DOHH2 (cell line): Measurements from ENCODE around the gene RABGAP1.

Source experiments
- H3F3A ChIP-seq: fragments of 200-600 bp; sonication (generic), shearing (Covaris generic); 2 replicates; pipeline ENCODE4 v1.6.0; 2016; ENCODE audit warnings: antibody characterized with exemption, mild to moderate bottlenecking; ENCODE audit not compliant: control insufficient read depth, insufficient read depth
- H3K27ac ChIP-seq: fragments of 200-600 bp; sonication (generic); 2 replicates; pipeline ENCODE4 v1.5.1; 2014; ENCODE audit warnings: low read depth, mild to moderate bottlenecking, low read length, moderate library complexity
- H3K27me3 ChIP-seq: fragments of 200-600 bp; sonication (generic); 2 replicates; pipeline ENCODE4 v1.6.1; 2014; ENCODE audit warnings: mild to moderate bottlenecking, low read length, mixed read lengths; ENCODE audit not compliant: control insufficient read depth
- H3K36me3 ChIP-seq: fragments of 200-600 bp; sonication (generic); 2 replicates; pipeline ENCODE4 v1.6.1; 2014; ENCODE audit warnings: mild to moderate bottlenecking, low read length, moderate library complexity, mixed read lengths; ENCODE audit not compliant: control insufficient read depth
- H3K4me1 ChIP-seq: fragments of 200-600 bp; sonication (generic); 2 replicates; pipeline ENCODE4 v1.6.1; 2014; ENCODE audit warnings: mild to moderate bottlenecking, low read length, mixed read lengths; ENCODE audit not compliant: control insufficient read depth
- H3K4me2 ChIP-seq: fragments of 200-600 bp; sonication (generic); 2 replicates; pipeline ENCODE4 v1.6.0; 2014; ENCODE audit warnings: mild to moderate bottlenecking, low read length, moderate library complexity
- H3K4me3 ChIP-seq: fragments of 200-600 bp; sonication (generic); 2 replicates; pipeline ENCODE4 v1.5.1; 2014; ENCODE audit warnings: mild to moderate bottlenecking, low read length, mixed read lengths
- H3K79me2 ChIP-seq: fragments of 200-600 bp; sonication (generic); 2 replicates; pipeline ENCODE4 v1.6.1; 2014; ENCODE audit warnings: mild to moderate bottlenecking, low read length, mixed read lengths; ENCODE audit not compliant: control insufficient read depth
- H3K9me2 ChIP-seq: fragments of 200-600 bp; sonication (generic); replicated peaks from 2 replicates; pipeline ENCODE4 v1.6.1; 2014; ENCODE audit warnings: mild to moderate bottlenecking, low read length, mixed read lengths; ENCODE audit not compliant: control insufficient read depth
- H3K9me3 ChIP-seq: fragments of 200-600 bp; sonication (generic); 2 replicates; pipeline ENCODE4 v1.6.1; 2014; ENCODE audit warnings: antibody characterized with exemption, low read length, mixed read lengths; ENCODE audit not compliant: control insufficient read depth, insufficient read depth
- H4K20me1 ChIP-seq: fragments of 200-600 bp; sonication (generic); 2 replicates; pipeline ENCODE4 v1.6.0; 2014; ENCODE audit warnings: low read depth, mild to moderate bottlenecking, antibody characterized with exemption, low read length, moderate library complexity; ENCODE audit not compliant: control insufficient read depth, insufficient read depth
- CTCF ChIP-seq: fragments of 200-600 bp; sonication (generic); IDR thresholded peaks from one replicate; pipeline ENCODE4 v1.5.1; 2014; ENCODE audit warnings: antibody characterized with exemption, mild to moderate bottlenecking, low read depth, low read length; ENCODE audit not compliant: poor library complexity, severe bottlenecking
- EZH2phosphoT487 ChIP-seq: fragments of 200-600 bp; sonication (generic); IDR thresholded peaks from 2 replicates; pipeline ENCODE4 v1.6.1; 2017; ENCODE audit warnings: borderline replicate concordance, mild to moderate bottlenecking, antibody characterized with exemption, low read length, moderate library complexity, mixed read lengths

Gene RABGAP1

GRCh38 chr9:123046406-123047195, 105.8 kb downstream of the RABGAP1 start:
- H3F3A ChIP-seq: peaks cover 4% of the 10 kb centered on the region; the same call in 1 of the 2 replicates
- no peaks in the 10 kb centered on the region for H3K36me3 ChIP-seq
- no peaks in the 10 kb centered on the region for H4K20me1 ChIP-seq
- H3K79me2 ChIP-seq: no peaks in the 10 kb centered on the region
- no peak overlapping the region for H3K4me3 ChIP-seq
- no peaks in the 10 kb centered on the region for H3K27me3 ChIP-seq
- no peak for TF ChIP-seq EZH2phosphoT487
- no peak for TF ChIP-seq CTCF
- H3K4me2 ChIP-seq: no peak overlapping the region
- no peaks in the 10 kb centered on the region for H3K9me3 ChIP-seq
- no peaks in the 10 kb centered on the region for H3K9me2 ChIP-seq
- no peak overlapping the region for H3K27ac ChIP-seq
- no peaks in the 10 kb centered on the region for H3K4me1 ChIP-seq

- no peaks in the 10 kb centered on the region for H3K9me2 ChIP-seq
- H3K27me3 ChIP-seq: no peaks in the 10 kb centered on the region
- peaks cover 8% of the 10 kb centered on the region; the same call in 1 of the 2 replicates for H3F3A ChIP-seq
- H3K4me2 ChIP-seq: no peak overlapping the region
- H3K27ac ChIP-seq: no peak overlapping the region
- no peaks in the 10 kb centered on the region for H3K79me2 ChIP-seq
- no peaks in the 10 kb centered on the region for H4K20me1 ChIP-seq
- H3K36me3 ChIP-seq: peaks cover 2% of the 10 kb centered on the region; the same call in 1 of the 2 replicates
- no peaks in the 10 kb centered on the region for H3K9me3 ChIP-seq
- no peak overlapping the region for H3K4me3 ChIP-seq
- peaks cover 17% of the 10 kb centered on the region for H3K4me1 ChIP-seq
- no peak for TF ChIP-seq CTCF
- no peak for TF ChIP-seq EZH2phosphoT487
Measured at GRCh38 chr9:123048748-123049147, 107.9 kb downstream of the RABGAP1 start.

DNA sequence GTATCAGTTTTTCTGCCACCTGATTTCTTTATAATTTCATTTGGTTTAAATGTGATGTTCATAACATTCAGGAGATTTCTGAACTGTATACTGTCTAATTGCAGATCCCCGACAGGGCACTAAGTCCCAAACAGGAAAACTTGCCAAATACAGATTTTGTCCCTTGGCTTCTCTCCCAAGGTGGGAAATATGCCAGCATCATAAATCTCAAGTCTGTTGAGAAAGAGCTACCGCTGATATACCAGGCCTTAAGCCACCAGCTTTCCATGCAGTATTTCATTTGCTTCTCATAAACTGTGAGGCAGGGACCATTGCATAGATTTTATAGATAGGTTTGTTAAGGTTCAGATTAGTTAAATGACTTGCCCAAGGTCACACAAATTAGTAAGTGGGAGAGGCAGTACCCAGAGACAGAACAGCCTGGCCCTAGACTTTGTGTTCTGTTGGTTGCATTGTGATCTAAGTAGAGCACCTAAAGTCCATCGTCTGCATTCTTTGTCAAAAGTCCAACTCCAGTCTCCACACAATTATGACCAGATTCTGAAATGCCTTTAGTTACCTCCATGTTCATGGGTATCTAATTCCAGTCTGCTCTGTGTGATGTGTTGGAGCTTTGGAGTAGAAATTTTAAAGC, 108.9 kb downstream of the RABGAP1 start:
- TF ChIP-seq EZH2phosphoT487 (no peak), CTCF (no peak)
- Histone ChIP-seq H3K9me3 (no peaks in the 10 kb centered on the region), H4K20me1 (no peaks in the 10 kb centered on the region), H3K36me3 (peaks cover 8% of the 10 kb centered on the region), H3K79me2 (no peaks in the 10 kb centered on the region), H3K27ac (no peak overlapping the region), H3K4me2 (no peak overlapping the region), H3K27me3 (no peaks in the 10 kb centered on the region), H3K9me2 (no peaks in the 10 kb centered on the region), H3F3A (peaks cover 8% of the 10 kb centered on the region; the same call in 1 of the 2 replicates), H3K4me3 (no peak overlapping the region), H3K4me1 (peaks cover 20% of the 10 kb centered on the region)
